Jurkat, Clone E6-1 (cell line): ENCODE data around the gene TRIM49B. TPM values are rescaled to one million over a fixed set of nuclear protein-coding genes. Genes with fewer than 3 reads are reported as not detected.
"Not testable (repeated sequence)": the region's sequence is repeated elsewhere in the genome, so short reads cannot be mapped to it uniquely, and the experiment has no call there.

Experiments
- DNase-seq: peaks from one replicate; pipeline ENCODE4 v3.0.0-alpha.2; 2011; ENCODE audit warnings: low read depth, low spot score
- H3K4me3 ChIP-seq: 2 replicates; pipeline ENCODE4 v1.5.1; 2011; ENCODE audit warnings: mild to moderate bottlenecking, low read length, control low read depth, moderate library complexity
- polyA plus RNA-seq: library from polyadenylated mRNA; unstranded; fragments of >200 nt; gene quantifications from one replicate; pipeline ENCODE4 v1.2.1, GENCODE V29; 2012; ENCODE audit warnings: missing spikeins; ENCODE audit not compliant: insufficient read length, insufficient read depth

TRIM49B gene
- not detected for polyA plus RNA-seq

- H3K4me3 ChIP-seq, DNase-seq: not testable (repeated sequence)
Observed at GRCh38 chr11:49028523-49028922, at the start of gene TRIM49B. Gene TRIM49B (plus strand): TSS chr11:49028823. CDS start chr11:49031600, 2,777 bp downstream.

DNA sequence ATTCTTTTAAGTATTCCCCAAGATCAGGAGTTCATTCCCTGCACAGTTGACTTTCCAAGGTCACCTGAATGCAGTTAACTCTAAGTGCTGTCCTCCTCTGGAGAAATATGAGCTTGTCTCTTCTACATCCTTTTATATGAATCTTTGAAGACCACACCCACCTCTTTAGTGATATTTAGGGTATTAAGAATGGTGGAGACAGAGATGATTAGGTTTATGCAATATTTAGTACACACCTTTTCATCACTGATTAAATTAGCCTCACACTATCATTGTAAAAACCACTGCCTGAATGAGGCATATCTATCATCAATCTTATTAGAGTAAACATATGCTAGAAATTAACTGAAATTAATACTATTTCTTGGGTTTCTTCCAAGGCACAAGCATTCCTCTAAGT lies 44.8 kb upstream of the TRIM49B start, which contains the start of gene TRIM51G:
Gene TRIM51G (minus strand): TSS at position 101 of the 400 bp plus-strand sequence. CDS start 2,190 bp downstream, outside the sequence.
- not testable (repeated sequence) for DNase-seq, H3K4me3 ChIP-seq

GRCh38 chr11:49048229-49048628 lies 19.6 kb downstream of the TRIM49B start:
- H3K4me3 ChIP-seq, DNase-seq: not testable (repeated sequence)

DNA sequence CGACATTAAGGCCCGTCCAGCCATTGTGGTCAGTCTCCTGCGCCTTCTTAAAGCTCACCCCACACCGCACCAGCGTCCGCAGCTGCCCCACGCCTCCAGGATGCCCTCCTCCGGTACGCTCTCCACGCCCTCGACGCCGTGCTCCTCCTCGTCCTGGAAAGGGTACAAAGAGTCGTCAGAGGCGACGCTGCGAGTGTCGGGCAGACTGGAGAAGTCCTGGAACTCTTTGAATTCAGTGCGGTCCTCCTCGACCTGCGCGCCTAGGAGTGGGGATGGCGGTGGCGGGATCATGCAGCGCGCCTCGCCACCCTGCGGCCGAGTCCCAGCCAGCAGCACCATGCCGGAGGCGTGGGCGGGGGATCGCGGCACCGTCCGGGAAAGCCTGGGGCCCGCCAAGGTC lies 21.2 kb downstream of the TRIM49B start:
- H3K4me3 ChIP-seq, DNase-seq: not testable (repeated sequence)

DNA sequence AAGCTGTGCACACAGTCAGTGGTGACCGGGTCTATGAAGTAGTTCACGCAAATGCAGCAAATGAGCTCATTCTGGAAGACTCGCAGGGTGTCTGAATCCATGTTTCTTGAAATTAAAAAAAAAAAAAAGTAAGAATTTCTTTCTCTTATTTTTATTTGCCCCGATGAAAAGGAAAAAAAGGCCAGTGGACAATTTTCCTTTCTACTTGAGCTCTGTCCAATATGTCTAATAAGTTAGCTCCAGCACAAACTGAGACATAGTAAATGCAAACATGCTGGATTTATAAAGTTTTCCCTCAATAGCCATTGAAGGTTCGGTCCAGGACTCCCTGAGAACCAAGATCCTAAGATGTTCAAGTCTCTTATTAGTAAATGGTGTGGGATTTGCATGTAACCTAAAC lies 30.4 kb downstream of the TRIM49B start, which contains the start of gene TRIM64C:
Gene TRIM64C (minus strand): TSS at position 101 of the 400 bp plus-strand sequence. CDS start 0 bp downstream, at position 101.
- H3K4me3 ChIP-seq, DNase-seq: not testable (repeated sequence)

DNA sequence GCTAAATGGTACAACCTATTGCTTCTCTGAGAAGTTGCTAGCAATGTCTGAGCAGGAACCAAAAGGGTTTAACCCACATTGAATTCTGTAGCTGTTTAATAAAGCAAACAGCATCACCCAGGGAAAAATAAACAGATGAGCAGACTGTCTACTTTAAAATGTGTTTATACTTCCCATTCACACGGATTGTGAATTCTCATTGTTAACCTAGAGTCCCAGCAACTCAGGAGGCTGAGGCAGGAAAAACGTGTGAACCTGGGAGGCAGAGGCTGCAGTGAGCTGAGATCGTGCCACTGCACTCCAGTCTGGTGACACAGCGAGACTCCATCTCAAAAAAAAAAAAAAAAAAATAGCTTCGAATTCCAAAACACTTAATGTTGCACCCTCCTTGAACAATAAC lies 41.3 kb downstream of the TRIM49B start:
- H3K4me3 ChIP-seq, DNase-seq: not testable (repeated sequence)
